ENCODE data around the gene PPM1E. TPM values are rescaled to one million over a fixed set of nuclear protein-coding genes. Genes with fewer than 3 reads are reported as not detected.

PPM1E gene
- polyA plus RNA-seq, 1 experiment: 0.02 TPM

DNA sequence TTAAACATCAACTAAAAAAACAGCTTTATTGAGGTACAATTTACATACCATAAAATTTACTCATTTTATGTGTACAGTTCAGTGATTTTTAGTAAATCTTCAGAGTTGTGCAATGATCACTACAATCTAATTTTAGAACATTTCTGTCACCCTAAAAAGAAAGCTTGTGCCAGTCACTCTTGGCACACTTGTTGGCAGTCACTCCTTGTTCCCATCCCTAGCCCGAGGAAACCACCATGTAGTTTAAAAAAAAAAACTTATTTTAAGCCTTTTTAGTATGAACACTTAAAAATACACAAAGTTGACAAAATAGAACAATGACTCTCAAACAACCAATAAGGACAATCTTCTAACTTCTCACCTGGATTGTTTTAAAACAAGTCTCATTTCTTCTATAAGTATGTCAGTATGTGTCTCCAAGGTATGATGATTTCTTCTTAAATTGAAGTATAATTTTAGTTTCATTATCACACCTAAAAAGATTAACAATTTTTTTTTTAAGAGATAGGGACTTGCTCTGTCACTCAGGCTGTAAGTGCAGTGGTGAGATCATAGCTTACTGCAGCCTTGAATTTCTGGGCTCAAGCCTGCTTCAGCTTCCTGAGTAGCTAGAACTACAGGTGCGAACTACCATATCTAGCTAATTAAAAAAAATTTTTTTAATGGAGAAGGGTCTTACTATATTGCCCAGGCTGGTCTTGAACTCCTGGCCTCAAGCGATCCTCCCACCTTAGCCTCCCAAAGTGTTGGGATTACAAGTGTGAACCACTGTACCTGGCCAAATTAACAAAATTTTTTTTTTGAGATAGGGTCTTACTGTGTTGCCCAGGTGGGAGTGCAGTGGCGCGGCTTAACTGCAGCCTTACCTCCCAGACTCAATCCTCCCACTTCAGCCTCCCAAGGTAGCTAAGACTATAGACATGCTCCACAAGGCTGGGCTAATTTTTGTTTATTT, 53.2 kb downstream of the PPM1E start:
- no peak overlapping the region for H3K4me3 ChIP-seq (ENCODE audit: low read depth, low read length)
- POLR2A ChIA-PET: no interaction called here
- CTCF ChIA-PET: interaction anchor here (0.6 kb wide), 1 partner anchor 142 kb away, joined by 3 read pairs; no protein-coding TSS in a partner anchor
- DNase-seq (ENCODE audit: low read depth): no peak
- H3K27me3 ChIP-seq (ENCODE audit: control insufficient read depth, insufficient read depth, low read length): no peaks in the 10 kb centered on the region
- H3K36me3 ChIP-seq (ENCODE audit: control insufficient read depth, insufficient read depth, low read length): no peaks in the 10 kb centered on the region
- TF ChIP-seq, protein P1, sequence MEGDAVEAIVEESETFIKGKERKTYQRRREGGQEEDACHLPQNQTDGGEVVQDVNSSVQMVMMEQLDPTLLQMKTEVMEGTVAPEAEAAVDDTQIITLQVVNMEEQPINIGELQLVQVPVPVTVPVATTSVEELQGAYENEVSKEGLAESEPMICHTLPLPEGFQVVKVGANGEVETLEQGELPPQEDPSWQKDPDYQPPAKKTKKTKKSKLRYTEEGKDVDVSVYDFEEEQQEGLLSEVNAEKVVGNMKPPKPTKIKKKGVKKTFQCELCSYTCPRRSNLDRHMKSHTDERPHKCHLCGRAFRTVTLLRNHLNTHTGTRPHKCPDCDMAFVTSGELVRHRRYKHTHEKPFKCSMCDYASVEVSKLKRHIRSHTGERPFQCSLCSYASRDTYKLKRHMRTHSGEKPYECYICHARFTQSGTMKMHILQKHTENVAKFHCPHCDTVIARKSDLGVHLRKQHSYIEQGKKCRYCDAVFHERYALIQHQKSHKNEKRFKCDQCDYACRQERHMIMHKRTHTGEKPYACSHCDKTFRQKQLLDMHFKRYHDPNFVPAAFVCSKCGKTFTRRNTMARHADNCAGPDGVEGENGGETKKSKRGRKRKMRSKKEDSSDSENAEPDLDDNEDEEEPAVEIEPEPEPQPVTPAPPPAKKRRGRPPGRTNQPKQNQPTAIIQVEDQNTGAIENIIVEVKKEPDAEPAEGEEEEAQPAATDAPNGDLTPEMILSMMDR (IDR thresholded peaks at IDR 0.05; ENCODE audit: insufficient read depth, low read depth, low read length): no peak

DNA sequence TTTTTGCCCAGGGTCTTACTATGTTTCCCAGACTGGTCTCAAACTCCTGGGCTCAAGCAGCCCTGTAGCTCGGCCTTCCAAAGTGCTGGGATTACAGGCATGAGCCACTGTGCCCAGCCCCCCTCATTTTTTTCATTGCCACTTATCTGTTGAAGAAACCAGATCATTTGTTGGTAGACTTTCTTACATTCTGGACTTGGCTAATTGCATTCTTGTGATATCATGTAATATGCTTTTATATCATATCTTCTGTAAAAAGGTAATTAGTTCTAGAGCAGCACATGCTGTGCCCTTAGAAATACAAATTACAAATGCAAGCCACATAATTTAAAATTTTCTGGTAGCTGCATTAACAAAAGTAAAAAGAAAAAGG, 53.9 kb downstream of the PPM1E start:
- ChIA-PET POLR2A (no interaction called here), CTCF (no interaction called here)
- no peak for DNase-seq (ENCODE audit: low read depth)
- TF ChIP-seq, protein P1 (IDR thresholded peaks at IDR 0.05; ENCODE audit: insufficient read depth, low read depth, low read length): no peak
- Histone ChIP-seq H3K27me3 (ENCODE audit: control insufficient read depth, insufficient read depth, low read length) (no peaks in the 10 kb centered on the region), H3K4me3 (ENCODE audit: low read depth, low read length) (no peak overlapping the region), H3K36me3 (ENCODE audit: control insufficient read depth, insufficient read depth, low read length) (no peaks in the 10 kb centered on the region)

DNA sequence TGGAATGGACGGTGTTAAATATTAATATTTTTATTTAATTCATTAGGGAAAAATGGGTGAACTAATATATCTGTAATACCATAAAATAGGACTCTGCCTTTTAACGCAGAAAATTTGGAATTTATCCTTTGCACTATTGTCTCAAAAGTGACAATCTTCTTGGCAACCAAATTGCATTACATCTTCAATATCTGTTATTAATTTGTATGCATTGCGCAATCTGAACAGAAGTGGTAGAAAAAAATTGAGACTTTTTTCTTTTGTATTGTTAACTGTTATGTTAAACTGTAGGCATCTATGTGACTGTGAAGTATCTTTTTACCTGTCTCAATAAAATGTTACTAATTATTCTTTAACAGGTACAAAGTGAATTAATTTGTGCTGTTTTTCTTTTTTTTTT, 55.6 kb downstream of the PPM1E start:
- Histone ChIP-seq H3K36me3 (ENCODE audit: control insufficient read depth, insufficient read depth, low read length) (no peaks in the 10 kb centered on the region), H3K27me3 (ENCODE audit: control insufficient read depth, insufficient read depth, low read length) (no peaks in the 10 kb centered on the region), H3K4me3 (ENCODE audit: low read depth, low read length) (no peak overlapping the region)
- no peak for DNase-seq (ENCODE audit: low read depth)
- TF ChIP-seq, protein P1 (IDR thresholded peaks at IDR 0.05; ENCODE audit: insufficient read depth, low read depth, low read length): no peak
- ChIA-PET POLR2A (no interaction called here), CTCF (no interaction called here)

DNA sequence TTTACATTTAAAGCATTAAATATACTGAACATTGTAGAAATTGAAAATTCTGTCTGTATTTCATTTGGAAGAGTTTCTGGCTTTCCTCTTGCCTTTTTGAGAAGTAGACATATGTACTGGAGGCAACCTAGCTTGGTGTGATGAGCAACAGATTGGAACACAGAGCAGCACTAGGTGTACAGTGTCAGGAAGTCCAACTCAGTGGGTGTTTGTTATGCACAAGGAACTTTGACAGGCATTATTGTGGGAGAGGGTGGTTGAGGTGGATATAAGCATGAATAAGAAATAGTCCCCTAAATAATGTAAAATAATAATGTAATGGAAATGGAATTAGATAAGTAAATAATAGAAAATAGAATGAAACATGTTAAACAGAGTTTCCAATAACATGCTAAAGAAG, 58.1 kb downstream of the PPM1E start:
- Histone ChIP-seq H3K36me3 (ENCODE audit: control insufficient read depth, insufficient read depth, low read length) (no peaks in the 10 kb centered on the region), H3K4me3 (ENCODE audit: low read depth, low read length) (no peak overlapping the region), H3K27me3 (ENCODE audit: control insufficient read depth, insufficient read depth, low read length) (no peaks in the 10 kb centered on the region)
- CTCF ChIA-PET: no interaction called here
- POLR2A ChIA-PET: no interaction called here
- no peak for DNase-seq (ENCODE audit: low read depth)
- TF ChIP-seq, protein P1 (IDR thresholded peaks at IDR 0.05; ENCODE audit: insufficient read depth, low read depth, low read length): no peak

DNA sequence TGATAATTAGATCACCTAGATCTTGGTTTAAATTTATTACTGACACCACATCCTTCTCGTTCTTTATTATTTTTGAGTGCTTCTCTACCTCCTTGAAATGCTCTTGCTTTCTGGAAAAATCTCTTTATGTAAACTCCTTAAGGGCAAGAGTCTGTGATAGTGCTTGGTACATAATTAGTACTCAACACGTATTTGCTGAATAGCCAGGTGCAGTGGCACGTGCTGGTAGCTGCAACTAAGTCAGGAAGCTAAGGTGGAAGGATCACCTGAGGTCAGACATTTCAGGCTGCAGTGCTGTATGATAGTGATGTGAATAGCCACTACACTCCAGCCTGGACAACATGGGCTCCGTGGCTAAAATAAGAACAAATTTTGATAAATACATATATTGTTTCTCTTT, 63.0 kb downstream of the PPM1E start:
- no peak overlapping the region for H3K4me3 ChIP-seq (ENCODE audit: low read depth, low read length)
- ChIA-PET CTCF (interaction anchor here (0.9 kb wide), 1 partner anchor 32 kb away, joined by 3 read pairs; no protein-coding TSS in a partner anchor), POLR2A (no interaction called here)
- H3K27me3 ChIP-seq (ENCODE audit: control insufficient read depth, insufficient read depth, low read length): no peaks in the 10 kb centered on the region
- no peaks in the 10 kb centered on the region for H3K36me3 ChIP-seq (ENCODE audit: control insufficient read depth, insufficient read depth, low read length)
- no peak for DNase-seq (ENCODE audit: low read depth)
- TF ChIP-seq, protein P1 (IDR thresholded peaks at IDR 0.05; ENCODE audit: insufficient read depth, low read depth, low read length): no peak
